ENCODE measurements around the gene GTPBP6. TPM values are rescaled to one million over a fixed set of nuclear protein-coding genes. Genes with fewer than 3 reads are reported as not detected.

GTPBP6 gene
- total RNA-seq, 1 experiment from 2014 or later, result 37.4 TPM

- CTCF ChIA-PET, result no interaction called here
- no peak overlapping the region for H3K27ac ChIP-seq (ENCODE audit: low read length)
- H3K9me3 ChIP-seq (ENCODE audit: control insufficient read depth, insufficient read depth, low read depth, low read length), result no peaks in the 10 kb centered on the region
- TF ChIP-seq, protein P1, sequence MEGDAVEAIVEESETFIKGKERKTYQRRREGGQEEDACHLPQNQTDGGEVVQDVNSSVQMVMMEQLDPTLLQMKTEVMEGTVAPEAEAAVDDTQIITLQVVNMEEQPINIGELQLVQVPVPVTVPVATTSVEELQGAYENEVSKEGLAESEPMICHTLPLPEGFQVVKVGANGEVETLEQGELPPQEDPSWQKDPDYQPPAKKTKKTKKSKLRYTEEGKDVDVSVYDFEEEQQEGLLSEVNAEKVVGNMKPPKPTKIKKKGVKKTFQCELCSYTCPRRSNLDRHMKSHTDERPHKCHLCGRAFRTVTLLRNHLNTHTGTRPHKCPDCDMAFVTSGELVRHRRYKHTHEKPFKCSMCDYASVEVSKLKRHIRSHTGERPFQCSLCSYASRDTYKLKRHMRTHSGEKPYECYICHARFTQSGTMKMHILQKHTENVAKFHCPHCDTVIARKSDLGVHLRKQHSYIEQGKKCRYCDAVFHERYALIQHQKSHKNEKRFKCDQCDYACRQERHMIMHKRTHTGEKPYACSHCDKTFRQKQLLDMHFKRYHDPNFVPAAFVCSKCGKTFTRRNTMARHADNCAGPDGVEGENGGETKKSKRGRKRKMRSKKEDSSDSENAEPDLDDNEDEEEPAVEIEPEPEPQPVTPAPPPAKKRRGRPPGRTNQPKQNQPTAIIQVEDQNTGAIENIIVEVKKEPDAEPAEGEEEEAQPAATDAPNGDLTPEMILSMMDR (IDR thresholded peaks at IDR 0.05), result no peak
- TF ChIP-seq TCF7L2 (IDR thresholded peaks at IDR 0.05; ENCODE audit: low read depth, low read length) (no peak), POLR2AphosphoS5 (IDR thresholded peaks at IDR 0.05; ENCODE audit: low read depth, low read length) (no peak), SIN3A (IDR thresholded peaks at IDR 0.05; ENCODE audit: borderline replicate concordance, insufficient read depth, low read depth, low read length) (no peak), REST (IDR thresholded peaks at IDR 0.05; ENCODE audit: insufficient read depth in 1 of 2, low read depth in 2 of 2, low read length in 1 of 2) (no peak)
- POLR2A ChIA-PET, result no interaction called here
- H3K4me3 ChIP-seq (ENCODE audit: low read depth in 2 of 2, low read length in 2 of 2), result no peak overlapping the region
- no TSS peak for BruUV-seq (replicated peaks)
- in situ Hi-C loops (cut with HindIII; ENCODE audit: low pct_unique_long_range_greater_than_20kb, low sequenced_read_pairs) (no loop called here), intact Hi-C loops (cut with micrococcal nuclease; ENCODE audit: unreplicated experiment) (no loop called here)
- H3K36me3 ChIP-seq (ENCODE audit: control insufficient read depth, insufficient read depth, low read length), result no peaks in the 10 kb centered on the region
- H3K4me1 ChIP-seq (ENCODE audit: control insufficient read depth, insufficient read depth, low read length), result no peaks in the 10 kb centered on the region
- no peaks in the 10 kb centered on the region for H3K27me3 ChIP-seq (ENCODE audit: control insufficient read depth, insufficient read depth, low read length)
- DNase-seq (ENCODE audit: low read depth, low spot score) (no peak), ATAC-seq (no peak)
These were observed 38.6 kb upstream of the GTPBP6 start for GRCh38 chrX:357035-357692.

DNA sequence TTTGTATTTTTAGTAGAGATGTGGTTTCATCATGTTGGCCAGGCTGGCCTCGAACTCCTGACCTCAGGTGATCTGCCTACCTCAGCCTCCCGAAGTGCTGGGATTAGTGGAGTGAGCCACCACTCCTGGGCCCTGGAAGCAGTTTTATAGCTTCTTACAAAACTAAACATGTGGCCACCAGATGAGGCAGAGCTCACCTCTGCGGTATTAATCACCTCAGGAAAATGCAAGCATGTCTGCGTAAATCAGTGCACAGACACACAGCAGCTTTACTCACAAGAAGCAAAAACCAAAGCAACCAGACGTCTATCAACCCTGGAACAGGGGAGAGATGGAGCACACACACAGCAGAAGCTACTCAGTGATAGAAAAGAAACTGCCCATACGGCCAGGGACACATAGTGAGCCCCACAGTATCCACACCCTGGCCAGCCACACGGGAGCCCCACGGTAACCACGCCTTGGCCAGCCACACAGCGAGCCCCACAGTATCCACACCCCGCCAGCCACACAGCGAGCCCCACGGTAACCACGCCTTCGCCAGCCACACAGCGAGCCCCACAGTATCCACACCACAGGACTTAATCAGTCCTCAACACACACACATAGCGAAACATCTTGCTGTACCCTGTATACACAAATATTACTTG, 37.9 kb upstream of the GTPBP6 start:
- intact Hi-C loops (cut with micrococcal nuclease; ENCODE audit: unreplicated experiment) (no loop called here), in situ Hi-C loops (cut with HindIII; ENCODE audit: low pct_unique_long_range_greater_than_20kb, low sequenced_read_pairs) (no loop called here)
- Histone ChIP-seq H3K4me1 (ENCODE audit: control insufficient read depth, insufficient read depth, low read length) (no peaks in the 10 kb centered on the region), H3K4me3 (ENCODE audit: low read depth in 2 of 2, low read length in 2 of 2) (no peak overlapping the region), H3K27ac (ENCODE audit: low read length) (no peak overlapping the region), H3K27me3 (ENCODE audit: control insufficient read depth, insufficient read depth, low read length) (no peaks in the 10 kb centered on the region), H3K36me3 (ENCODE audit: control insufficient read depth, insufficient read depth, low read length) (no peaks in the 10 kb centered on the region), H3K9me3 (ENCODE audit: control insufficient read depth, insufficient read depth, low read depth, low read length) (no peaks in the 10 kb centered on the region)
- no TSS peak for BruUV-seq (replicated peaks)
- DNase-seq (ENCODE audit: low read depth, low spot score) (no peak), ATAC-seq (no peak)
- CTCF ChIA-PET, result no interaction called here
- POLR2A ChIA-PET, result no interaction called here
- TF ChIP-seq REST (IDR thresholded peaks at IDR 0.05; ENCODE audit: insufficient read depth in 1 of 2, low read depth in 2 of 2, low read length in 1 of 2), result no peak
- no peak for TF ChIP-seq POLR2AphosphoS5 (IDR thresholded peaks at IDR 0.05; ENCODE audit: low read depth, low read length)
- no peak for TF ChIP-seq TCF7L2 (IDR thresholded peaks at IDR 0.05; ENCODE audit: low read depth, low read length)
- TF ChIP-seq, protein P1 (IDR thresholded peaks at IDR 0.05), result no peak
- TF ChIP-seq SIN3A (IDR thresholded peaks at IDR 0.05; ENCODE audit: borderline replicate concordance, insufficient read depth, low read depth, low read length), result no peak

Measured in Panc1 (cell line).